T47D (cell line): ENCODE measurements around the gene MRPL48.

Source experiments
- DNase-seq, 2 experiments: peaks; one replicate each; pipeline versions ENCODE4 v3.0.0 to v3.0.0-alpha.2; 2011 to 2012; ENCODE audit warnings: low read depth in 1 of 2, low spot score in 1 of 2
- JUND ChIP-seq: IDR thresholded peaks from 2 replicates; pipeline ENCODE4 v1.6.1; 2012; ENCODE audit warnings: low read depth
- in situ Hi-C: cut with HindIII; loops from 2 replicates; pipeline ENCODE4 v1.10.0; 2016; ENCODE audit warnings: low sequenced_read_pairs, low pct_unique_long_range_greater_than_20kb

MRPL48 gene

GRCh38 chr11:73894725-73895335 lies 107.2 kb downstream of the MRPL48 start:
- DNase-seq = no peak
- in situ Hi-C loops = no loop called here
- TF ChIP-seq JUND = no peak

- in situ Hi-C loops = no loop called here
- TF ChIP-seq JUND = no peak
Observed at GRCh38 chr11:73902303-73902702, 114.6 kb downstream of the MRPL48 start.

DNA sequence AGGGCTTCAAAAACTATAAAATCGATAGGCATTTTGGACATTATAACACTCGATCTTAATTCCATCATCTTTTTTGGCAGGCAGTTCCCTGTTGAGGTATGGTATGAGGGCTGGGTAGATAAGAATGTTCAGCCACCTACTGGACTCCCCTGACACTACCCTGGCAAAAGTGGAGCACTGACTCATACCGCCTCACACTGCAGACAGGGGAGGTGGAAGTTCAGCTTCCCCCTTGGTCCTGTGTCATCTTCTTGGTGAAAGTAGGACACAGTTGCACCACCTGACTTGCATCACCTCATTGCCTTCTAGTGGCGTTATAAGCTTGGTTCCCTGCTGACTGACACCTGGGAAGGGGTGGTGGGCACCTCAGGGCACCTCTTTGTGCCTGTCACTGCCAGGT lies 119.5 kb downstream of the MRPL48 start:
- TF ChIP-seq JUND = no peak
- no peak for DNase-seq

More at GRCh38 chr11:73902303-73902702, 114.6 kb downstream of the MRPL48 start:
- no peak for DNase-seq

GRCh38 chr11:73912026-73912425 lies 124.4 kb downstream of the MRPL48 start:
- TF ChIP-seq JUND = no peak
- no peak for DNase-seq
- in situ Hi-C loops = no loop called here

More for the DNA sequence above, 119.5 kb downstream of the MRPL48 start:
- in situ Hi-C loops = no loop called here

DNA sequence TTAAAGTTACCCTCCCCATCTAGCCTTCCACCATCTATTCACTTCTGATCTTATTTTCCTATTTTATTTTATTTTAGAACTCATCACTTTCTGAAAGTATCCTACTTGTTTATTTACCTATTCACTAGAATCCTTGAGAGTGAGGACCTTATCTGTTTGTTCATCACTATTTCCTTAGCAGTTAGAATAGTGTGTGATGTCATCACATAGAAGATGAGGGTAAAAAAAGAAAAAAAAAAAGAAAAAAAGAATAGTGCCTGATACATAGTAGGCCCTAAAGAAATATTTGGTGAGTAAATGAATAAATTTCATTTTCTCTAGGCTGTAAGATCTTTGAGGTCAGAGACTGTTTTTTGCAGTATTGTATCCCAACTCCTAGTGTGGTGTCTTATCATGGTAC lies 125.8 kb downstream of the MRPL48 start:
- in situ Hi-C loops = no loop called here
- DNase-seq = no peak
- no peak for TF ChIP-seq JUND

GRCh38 chr11:73914284-73914683 lies 126.6 kb downstream of the MRPL48 start:
- no peak for TF ChIP-seq JUND
- no peak for DNase-seq
- in situ Hi-C loops = no loop called here
